ENCODE results near the gene PSMD11.
"Not testable (repeated sequence)": the region's sequence is repeated elsewhere in the genome, so short reads cannot be mapped to it uniquely, and the experiment has no call there.

Gene PSMD11

DNA sequence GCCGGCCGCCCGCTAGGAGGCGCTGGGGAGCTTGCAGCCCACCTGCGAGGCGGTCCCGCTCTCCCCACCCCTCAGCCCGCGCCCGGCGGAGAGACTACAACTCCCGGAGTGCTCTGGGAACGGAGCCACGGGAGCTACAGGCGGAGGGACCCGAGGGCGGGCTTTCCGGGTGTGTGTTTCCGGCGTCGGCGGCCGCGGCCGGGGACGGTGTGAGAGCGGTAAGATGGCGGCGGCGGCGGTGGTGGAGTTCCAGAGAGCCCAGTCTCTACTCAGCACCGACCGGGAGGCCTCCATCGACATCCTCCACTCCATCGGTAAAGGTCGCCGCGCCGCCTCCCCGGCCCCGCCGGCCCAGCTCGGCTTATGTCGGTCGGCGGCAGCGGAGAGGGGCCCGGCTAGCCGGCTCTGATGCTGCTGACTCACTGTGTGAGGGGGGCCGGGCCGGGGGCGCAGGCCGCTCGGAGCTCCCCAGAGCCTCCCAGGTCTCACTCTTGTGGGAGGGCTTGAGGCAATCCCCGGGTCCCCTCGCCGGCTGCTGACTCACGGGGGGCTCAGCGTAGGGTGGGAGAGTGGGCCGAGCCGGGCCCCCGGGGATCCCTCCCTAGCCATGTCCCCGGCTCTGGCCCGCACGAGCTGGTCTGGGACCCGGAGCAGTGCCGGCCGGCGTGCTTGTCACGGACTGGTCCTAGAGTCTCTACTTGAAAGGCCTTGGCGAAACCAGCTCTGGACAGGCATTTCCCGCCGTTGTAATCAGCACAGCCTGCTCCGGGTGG lies at the start of gene PSMD11:
Gene PSMD11, plus strand, starts transcription at position 210 of the 773 bp plus-strand sequence. Its CDS starts 14 bp downstream, at position 224.
- peak; percentile 98 for DNase-seq (ENCODE audit: low read depth, low spot score)

DNA sequence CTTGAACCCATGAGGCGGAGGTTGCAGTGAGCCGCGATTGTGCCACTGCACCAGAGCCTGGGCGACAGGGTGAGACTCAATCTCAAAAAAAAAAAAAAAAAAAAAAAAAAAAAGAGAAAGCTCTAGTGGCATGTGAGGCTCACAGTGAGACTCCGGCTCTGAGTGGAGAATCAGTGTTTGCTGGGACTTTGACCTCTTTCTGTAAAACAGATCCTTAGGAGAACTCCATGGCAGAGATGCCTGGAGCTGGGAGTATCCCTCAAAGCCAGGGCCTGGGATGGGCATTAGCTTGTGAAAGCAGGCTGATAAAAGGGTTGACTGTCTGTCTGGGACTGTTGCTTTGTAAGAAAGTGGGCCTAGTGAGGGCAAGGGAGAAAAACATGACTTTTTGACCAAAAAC lies 48.0 kb upstream of the PSMD11 start:
- DNase-seq (ENCODE audit: low read depth, low spot score), result no peak

DNA sequence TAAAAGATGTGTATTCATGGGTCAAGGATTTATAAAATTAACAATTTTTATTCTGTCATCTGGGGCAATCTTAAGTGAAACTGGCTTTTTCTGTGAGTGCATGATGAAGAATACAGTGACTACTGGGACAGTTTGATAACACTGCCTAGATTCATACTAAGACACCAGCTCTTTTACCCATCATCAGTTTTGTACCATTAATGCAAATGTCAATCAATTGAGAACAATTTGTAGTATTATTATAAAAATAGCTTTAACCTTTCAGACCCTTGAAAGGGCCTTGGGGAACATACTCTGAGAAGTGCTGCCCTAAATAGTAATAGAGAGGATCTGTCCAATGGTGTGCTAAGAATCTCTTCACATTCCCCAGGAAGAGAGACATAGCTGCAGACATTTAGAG lies 45.4 kb upstream of the PSMD11 start:
- DNase-seq (ENCODE audit: low read depth, low spot score), result no peak

DNA sequence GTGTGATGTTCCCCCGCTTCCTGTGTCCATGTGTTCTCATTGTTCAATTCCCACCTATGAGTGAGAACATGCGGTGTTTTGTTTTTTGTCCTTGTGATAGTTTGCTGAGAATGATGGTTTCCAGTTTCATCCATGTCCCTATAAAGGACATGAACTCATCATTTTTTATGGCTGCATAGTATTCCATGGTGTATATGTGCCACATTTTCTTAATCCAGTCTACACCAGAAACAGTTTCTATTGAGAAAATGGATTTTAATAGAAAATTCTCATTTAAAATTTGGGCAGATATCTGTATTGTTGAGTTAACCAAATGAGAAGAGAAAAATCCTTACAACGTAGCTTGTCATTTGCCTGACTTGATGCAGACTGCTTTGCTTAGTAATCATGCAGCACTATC lies 34.2 kb upstream of the PSMD11 start:
- not testable (repeated sequence) for DNase-seq (ENCODE audit: low read depth, low spot score)

DNA sequence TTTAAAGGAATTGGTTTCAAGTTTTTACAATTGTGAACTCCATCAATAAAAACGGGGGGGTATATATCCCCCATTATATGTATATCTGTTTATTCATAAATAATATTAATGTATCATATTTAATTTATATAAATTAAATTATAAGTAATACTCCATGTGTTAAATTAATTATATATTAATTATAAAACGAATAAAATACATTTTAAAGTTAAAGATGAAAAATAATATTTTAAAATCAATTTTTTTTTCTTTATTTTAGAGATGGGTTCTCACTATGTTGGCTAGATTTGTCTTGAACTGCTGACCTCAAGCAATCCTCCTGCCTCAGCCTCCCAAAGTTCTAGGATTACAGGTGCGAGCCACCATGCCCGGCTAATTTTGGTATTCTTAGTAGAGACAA lies 17.4 kb upstream of the PSMD11 start:
- no peak for DNase-seq (ENCODE audit: low read depth, low spot score)

DNA sequence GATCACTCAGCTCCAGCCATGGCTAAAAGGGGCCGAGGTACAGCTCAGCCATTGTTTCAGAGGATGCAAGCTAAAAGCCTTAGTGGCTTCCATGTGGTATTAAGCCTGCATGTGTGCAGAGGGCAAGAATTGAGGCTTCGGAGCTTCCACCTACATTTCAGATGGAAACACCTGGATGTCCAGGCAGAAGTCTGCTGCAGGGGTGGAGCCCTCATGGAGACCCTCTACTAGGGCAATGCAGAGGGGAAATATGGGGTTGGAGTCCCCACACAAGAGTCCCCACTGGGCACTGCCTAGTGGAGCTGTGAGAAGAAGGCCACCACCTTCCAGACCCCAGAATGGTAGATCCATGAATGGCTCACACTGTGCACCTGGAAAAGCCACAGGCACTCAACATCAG lies 14.7 kb upstream of the PSMD11 start:
- DNase-seq (ENCODE audit: low read depth, low spot score), result no peak

- no peak for DNase-seq (ENCODE audit: low read depth, low spot score)
These were observed 3.6 kb upstream of the PSMD11 start for GRCh38 chr17:32440722-32441121.

GRCh38 chr17:32441886-32442285 lies 2.4 kb upstream of the PSMD11 start:
- no peak for DNase-seq (ENCODE audit: low read depth, low spot score)

- DNase-seq (ENCODE audit: low read depth, low spot score), result no peak
These were observed 446 bp upstream of the PSMD11 start for GRCh38 chr17:32443827-32444300.

DNA sequence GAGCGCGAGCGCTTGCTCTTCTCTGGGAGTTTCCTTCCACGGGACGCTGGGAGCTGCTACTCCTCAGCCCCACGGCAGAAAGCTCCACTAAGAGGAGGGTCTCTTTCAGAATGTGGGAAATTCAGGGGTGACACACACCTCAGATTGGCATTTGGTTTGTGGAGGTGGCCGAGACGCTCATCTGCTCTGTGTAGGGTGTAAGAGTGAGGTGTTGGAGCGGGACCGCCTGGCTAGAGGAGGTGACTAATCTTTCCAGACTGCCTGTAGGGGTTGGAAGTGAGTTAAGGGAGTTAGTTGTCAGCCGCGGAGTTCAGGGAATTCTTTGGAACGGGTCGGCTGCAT lies 735 bp downstream of the PSMD11 start:
- DNase-seq (ENCODE audit: low read depth, low spot score), result no peak

DNA sequence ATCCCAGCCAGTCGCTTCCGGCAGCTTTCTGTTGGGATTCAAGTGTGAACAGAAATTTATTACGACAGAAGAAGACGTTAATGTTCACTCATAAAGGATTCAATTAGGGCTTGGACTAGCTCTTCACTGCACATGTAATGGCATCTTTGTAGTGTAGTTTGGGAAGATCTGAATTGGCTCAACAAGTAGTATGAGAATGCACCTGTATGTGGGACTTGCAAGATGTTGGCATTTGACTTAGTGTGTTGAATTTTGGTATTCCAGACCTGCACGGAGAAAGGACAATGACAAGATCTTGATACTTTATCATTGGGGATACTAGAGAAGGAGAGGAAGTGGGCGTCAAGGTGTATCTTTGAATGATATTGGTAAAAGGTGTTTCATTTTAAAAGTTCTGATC lies 1.2 kb downstream of the PSMD11 start:
- DNase-seq (ENCODE audit: low read depth, low spot score), result no peak

- no peak for DNase-seq (ENCODE audit: low read depth, low spot score)
These were observed 1.7 kb downstream of the PSMD11 start for GRCh38 chr17:32445971-32446370.

DNA sequence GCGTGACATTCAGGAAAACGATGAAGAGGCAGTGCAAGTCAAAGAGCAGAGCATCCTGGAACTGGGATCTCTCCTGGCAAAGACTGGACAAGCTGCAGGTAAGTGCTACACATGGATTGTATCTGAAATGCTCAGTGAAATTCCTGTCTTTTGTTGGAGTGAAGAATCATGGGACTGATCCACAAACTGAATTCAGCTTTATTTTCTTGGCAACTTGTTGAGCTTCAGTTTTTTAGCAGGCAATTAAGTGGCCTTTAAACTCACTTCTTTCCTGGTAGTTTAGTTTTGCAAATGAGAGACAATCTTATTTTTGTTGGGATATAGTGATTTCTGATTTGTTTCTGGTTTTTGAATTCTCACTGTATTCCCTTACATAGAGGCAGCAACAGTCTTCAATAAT lies 2.6 kb downstream of the PSMD11 start:
- no peak for DNase-seq (ENCODE audit: low read depth, low spot score)

DNA sequence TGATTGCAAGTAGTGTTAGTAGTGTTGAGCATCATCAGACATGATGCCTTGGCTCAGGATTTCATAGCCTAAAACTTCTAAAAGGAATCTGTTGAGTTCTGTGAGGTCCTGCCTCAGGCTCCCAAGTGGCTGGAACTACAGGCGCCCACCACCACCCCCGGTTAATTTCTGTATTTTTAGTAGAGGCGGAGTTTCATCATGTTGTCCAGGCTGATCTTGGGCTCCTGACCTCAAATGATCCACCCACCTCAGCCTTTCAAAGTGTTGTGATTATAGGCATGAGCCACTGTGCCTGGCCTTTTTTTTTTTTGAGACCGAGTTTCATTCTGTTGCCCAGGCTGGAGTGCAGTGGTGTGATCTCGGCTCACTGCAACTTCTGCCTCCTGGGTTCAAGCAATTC lies 5.7 kb downstream of the PSMD11 start:
- DNase-seq (ENCODE audit: low read depth, low spot score), result no peak

- not testable (repeated sequence) for DNase-seq (ENCODE audit: low read depth, low spot score)
These were observed 6.1 kb downstream of the PSMD11 start for GRCh38 chr17:32450379-32450778.

DNA sequence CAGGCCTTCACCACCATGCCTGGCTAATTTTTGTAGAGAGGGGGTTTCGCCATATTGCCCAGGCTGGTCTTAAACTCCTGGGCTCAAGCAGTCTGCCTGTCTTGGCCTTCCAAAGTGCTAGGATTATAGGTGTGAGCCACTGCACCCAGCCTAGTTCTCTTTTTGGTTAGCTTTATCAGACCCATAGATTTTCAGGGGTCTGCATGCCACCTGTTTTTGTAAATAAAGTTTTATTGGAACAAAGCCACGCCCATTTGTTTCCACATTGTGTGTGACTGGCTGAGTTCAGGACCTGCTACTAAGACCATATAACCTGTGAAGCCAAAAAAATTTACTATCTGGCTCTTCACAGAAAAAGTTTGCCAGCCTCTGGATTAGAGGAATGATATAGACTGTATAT lies 7.6 kb downstream of the PSMD11 start:
- no peak for DNase-seq (ENCODE audit: low read depth, low spot score)

GRCh38 chr17:32452281-32452680 lies 8.0 kb downstream of the PSMD11 start:
- no peak for DNase-seq (ENCODE audit: low read depth, low spot score)

DNA sequence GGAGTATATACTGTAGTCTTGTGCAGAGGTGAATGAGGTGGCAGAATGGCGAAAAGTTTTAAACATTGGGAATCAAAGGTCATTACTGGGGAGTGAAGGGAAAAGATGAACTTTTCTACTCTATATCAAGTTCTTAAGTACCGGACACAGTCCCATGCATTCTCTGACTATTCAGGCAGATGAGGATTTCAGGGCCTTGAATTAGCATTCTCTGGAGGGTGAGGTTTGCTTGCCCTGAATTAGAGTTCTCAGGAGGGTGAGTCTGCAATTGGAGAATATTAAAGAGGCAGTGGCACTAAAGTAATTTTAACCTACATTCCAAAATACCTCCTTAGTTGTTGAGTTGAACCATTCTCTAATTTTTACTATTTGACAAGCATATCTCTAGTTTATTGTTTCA lies 9.1 kb downstream of the PSMD11 start:
- DNase-seq (ENCODE audit: low read depth, low spot score), result no peak

DNA sequence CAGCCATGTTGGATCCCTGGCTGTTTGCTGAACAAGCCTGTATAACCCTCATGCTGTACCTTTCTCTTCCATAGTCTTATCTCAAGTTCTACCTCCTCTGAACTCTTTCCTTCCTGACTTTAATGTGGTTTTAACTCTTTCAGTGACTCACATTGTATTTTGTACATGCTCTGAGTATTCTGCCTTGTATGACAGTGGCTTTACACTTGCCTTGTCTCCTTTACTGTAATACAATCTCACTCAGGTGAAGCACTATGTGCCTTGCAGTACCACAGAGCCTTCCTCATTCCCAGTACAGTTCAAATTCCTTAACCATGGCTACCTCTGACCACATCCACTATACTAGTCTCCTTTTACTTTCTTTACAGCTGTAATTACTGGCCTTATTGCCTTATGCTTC lies 14.1 kb downstream of the PSMD11 start:
- DNase-seq (ENCODE audit: low read depth, low spot score), result no peak

DNA sequence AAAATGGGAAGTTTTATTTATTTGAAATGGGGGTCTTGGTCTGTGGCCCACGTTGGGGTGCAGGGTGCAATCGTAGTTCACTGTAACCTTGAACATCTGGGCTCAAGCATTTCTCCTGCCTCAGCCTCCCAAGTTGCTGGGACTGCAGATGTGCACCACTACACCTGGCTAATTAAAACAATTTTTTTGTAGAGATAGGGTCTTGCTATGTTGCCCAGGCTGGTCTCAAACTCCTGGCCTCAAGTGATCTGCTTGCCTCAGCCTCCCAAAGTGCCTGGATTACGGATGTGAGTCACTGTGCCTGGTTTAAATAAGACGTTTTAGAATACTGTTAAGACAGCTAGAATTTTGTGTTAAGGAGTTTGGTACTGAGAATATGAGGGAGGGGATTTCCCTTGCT lies 15.7 kb downstream of the PSMD11 start:
- no peak for DNase-seq (ENCODE audit: low read depth, low spot score)

DNA sequence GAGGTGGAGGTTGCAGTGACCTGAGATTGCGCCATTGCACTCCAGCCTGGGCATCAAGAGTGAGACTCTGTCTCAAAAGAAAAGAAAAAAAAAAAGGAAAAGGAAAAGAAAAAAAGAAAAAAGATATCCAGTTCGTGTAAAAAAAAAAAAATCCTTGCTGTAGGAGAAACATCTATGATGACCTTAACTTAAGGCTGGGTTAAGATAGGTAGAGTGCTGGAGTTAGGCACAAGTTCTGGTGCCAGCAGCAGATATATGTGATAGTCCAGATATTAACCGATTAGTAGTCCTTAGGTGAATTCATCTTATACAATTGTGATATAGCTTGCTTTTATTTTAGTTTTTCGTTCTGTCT lies 17.2 kb downstream of the PSMD11 start:
- no peak for DNase-seq (ENCODE audit: low read depth, low spot score)

GRCh38 chr17:32461853-32462617 lies 17.7 kb downstream of the PSMD11 start:
- DNase-seq (ENCODE audit: low read depth, low spot score), result peak; percentile 30

DNA sequence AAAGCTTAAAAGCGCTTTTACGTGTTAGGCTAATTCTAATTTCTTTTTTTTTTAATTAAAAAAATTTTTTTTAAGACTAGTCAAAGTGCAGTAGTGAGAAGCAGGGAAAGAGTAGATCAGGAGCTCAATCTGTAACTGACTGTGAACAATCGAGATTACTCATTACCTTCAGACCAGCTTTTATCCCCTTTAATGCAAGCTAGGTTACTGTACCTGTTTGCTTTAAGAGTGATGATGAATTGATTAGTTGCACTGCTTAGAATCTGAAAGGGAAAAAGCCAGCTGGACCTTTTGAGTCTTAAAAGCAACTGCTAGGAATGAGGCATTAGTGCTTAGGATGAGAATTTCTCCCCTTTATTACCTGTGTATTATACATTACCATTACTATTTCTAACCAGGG lies 19.0 kb downstream of the PSMD11 start:
- no peak for DNase-seq (ENCODE audit: low read depth, low spot score)

Data from activated CD4-positive, CD25-positive, alpha-beta regulatory T cell treated with anti-CD3 and anti-CD28 coated beads, Interleukin-2, amount 50 U/mL, for 16 hours (primary cell).